HUDEP-2 (cell line): ENCODE measurements around the gene FAM81A.
"Not testable (repeated sequence)": the region's sequence is repeated elsewhere in the genome, so short reads cannot be mapped to it uniquely, and the experiment has no call there.

Experiments used
- DNase-seq, 76 experiments: peaks; one replicate each; lab custom pipeline; 2025; ENCODE audit not compliant: unreplicated experiment in 76 of 76; lab: John Stamatoyannopoulos, UW

The FAM81A gene

DNA sequence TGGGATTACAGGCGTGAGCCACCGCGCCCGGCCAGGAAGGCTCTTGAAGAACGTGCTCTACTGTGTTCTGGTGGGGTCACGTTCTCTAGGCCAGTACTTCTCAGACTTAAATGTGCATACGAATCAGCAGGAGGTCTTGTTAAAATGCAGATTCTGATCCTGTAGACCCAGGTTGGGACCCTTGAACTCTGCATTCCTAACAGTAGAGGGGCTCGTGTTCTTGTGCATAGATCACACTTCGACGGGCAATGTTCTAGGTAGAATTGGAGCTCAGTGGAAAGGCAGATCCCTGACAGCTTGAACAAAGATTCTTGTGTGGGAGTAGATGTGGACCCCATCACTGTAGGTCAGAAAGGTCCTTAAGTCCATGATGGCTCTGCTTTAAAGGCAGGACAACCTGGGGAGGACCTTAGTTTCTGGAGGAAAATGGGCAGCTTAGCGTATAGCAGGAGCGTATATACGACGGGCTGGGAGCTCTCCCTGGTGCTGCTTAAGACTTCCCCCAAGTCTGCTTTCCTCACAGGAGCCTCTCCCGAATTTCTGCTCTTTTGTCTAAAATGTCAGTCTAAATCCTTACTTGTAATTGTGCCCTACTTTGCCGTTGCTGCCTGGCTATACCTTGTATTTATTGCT lies 16.9 kb upstream of the FAM81A start:
- no peak for DNase-seq

- DNase-seq = no peak
Observed at GRCh38 chr15:59424616-59425015, 13.4 kb upstream of the FAM81A start.

DNA sequence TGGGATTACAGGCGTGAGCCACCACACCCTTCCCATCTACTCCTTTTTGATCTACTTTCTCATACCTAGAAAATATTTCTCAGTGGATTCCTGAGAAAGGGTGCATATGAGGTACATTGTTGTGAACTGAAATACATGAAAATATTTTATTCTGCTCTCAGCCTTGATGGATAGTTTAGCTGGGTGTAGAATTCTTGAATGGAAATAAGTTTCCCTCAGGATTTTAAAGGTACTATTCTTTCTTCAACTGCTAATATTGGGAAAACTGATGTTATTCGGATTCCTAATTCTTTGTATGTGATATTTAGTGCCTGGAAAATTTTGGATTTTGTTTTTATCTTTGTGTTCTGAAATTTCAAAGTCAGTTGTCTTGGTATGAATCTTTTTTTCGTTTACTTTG lies 9.1 kb upstream of the FAM81A start:
- not testable (repeated sequence) for DNase-seq

DNA sequence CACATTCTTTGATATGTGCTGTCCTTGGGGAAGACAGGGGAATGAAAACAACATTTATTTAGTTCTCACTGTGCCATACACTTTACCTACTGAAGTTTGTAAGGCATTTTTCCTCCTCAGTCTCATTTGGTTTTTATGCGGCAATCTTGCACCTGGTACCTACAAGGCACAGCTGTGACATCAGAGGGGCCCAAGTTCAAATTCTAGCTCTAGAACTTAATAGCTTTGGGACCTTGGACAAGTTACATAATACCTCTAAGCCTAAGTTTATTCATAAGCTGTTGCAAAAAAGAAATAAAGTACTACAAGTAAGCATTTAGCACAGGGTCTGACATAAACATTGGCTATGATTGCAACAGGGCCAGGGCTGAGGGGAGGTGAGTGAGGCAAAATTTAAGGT lies 5.6 kb upstream of the FAM81A start:
- no peak for DNase-seq

- DNase-seq = no peak
Observed at GRCh38 chr15:59434481-59434880, 3.5 kb upstream of the FAM81A start.

- no peak for DNase-seq
Observed at GRCh38 chr15:59436774-59437141, 1.2 kb upstream of the FAM81A start.

- DNase-seq = no peak
Observed at GRCh38 chr15:59437142-59437816, 707 bp upstream of the FAM81A start.

DNA sequence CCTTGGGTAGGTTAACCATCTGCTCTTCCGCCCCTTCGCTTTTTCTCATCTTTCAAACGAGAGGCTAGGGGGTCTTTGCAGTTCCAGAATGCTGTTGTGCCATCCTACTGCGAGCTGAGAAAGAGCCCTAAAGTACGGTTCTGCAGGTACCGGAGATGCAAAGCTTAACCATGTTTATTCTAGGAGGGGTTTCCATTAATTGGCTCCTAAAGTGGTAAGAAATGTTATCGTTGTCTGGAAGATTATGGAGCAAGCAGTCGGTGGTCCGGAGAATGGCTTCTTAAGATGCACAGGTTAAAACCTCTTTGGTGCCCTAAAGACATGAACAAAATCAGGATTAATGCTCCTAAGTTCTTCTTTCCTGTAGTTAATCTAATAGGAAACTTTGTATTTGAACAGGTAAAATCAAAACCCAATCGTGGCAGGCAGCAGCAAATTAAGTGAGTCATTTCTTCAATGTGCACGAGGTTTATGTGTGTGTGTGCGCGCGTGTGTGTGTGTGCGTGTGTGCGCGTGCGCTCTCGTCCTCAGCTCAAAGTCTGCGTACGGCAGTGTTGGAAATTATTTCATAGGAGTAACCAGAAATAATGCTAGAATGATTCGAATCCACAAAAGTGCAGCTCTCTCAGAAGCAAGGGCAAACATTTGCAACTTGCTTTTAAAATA lies 772 bp downstream of the FAM81A start:
- DNase-seq = peak in 1 of 76 experiments; percentile 2

DNA sequence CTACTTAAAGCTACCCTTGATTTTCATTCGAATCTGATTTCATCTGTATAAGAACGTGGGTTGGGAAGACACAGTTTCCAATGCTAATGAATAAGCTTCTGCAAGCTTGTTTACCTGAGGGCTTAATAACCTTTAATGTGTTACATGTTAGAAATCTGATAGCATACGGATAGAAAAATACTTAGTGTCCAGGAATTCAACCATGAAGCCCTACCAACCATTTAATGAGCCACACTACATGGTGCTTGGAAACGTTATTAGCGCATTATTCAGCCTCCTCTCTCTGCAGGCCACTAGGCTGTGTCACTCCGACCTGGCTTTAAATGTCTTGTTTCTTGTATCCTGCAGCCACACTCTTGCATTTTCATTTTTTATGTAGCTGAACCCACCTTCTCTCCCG lies 1.6 kb downstream of the FAM81A start:
- no peak for DNase-seq

DNA sequence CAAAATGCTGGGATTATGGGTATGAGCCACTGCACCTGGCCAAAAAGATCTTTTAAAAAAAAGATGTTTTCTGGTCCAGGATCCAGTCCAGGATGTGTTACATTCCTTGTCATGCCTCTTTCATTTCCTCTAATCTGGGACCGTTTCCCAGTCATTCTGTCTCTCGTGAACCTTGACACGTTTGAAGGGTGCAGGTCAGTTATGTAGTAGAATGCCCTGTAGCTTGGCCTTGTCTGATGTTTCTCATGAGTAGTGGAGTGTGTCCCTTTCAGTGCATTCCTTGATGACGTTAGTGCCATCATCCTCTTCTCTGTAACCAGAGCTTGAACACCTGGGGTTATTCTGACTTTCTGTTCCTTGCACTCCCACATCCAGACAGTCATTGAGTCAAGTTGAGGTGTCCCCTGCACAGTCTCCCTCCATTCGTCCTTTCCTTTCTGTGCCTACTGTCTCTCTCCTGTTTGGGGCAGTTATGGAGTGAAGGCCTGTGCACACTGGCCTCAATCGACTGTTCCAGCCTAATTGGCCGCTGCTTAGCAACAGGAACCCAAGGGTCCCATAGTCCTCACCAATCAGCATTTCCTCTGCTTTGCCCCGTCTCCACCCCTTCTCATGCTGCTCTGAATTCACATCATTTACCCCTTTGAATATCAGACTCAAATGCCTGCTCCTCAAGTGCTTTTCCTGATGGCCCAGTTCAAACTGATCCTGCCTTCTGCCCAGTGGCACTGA lies 5.5 kb downstream of the FAM81A start:
- DNase-seq = no peak

GRCh38 chr15:59444081-59444835 lies 6.3 kb downstream of the FAM81A start:
- no peak for DNase-seq

DNA sequence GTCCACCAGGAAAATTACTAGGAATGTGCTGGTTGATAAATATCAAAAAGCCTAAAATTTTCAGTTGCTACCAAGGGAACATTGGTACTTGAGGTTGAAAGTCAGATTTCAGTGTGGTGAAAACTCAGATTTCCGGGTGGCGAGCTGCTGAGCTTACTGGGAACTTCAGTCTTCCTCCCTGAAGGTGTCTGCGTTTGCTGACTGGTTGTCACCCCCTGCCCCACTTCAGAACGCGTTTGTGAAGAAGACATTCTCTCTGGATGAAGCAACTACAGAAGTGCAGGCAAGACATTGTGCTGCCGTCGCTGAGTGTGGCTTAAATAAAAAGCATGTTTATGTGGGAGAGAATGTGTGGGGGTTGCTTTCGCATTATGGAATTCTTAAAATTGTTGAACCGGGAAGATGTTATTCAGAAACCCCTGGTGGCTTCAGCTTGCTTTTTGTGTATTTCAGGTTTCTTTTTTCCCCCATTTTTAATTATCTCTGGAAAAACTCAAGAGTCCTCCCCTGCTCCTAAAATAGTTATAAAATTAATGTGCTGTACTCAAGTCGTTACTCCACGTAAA lies 7.1 kb downstream of the FAM81A start:
- no peak for DNase-seq

DNA sequence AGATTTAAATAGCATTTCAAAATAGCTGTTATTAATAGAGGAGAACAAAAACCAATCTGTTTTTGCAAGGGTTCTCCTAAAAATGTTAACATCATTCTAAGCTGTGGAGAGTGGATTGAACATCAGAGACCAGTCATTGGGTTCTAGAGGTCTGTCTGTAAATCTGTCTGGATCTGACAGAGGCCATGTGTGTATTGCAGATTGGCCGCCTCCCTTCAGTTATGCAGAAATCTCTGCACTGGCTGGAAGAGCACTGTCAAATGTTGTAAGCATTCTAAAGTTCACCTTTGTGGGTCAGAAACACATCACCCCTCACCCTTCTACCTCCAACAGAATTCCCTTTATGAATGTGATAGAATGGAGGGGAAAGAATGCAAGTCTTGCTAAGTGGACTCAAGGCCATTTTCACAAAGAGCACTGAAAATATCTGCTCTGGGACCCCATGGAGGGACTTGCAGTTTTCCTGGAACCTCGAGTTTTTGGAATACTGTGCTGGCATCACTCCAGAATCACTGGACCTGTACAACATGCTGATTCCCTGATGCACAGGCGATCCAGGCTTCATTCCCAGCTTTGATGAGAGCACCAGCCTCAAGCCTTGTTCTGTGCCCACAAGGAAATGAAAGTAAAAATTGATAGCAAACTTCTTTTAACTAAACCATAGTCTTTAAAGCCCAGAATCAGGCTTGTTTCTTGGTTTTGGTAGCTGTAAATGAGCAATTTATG lies 8.4 kb downstream of the FAM81A start:
- no peak for DNase-seq

- no peak for DNase-seq
Observed at GRCh38 chr15:59447367-59447766, 9.4 kb downstream of the FAM81A start.

DNA sequence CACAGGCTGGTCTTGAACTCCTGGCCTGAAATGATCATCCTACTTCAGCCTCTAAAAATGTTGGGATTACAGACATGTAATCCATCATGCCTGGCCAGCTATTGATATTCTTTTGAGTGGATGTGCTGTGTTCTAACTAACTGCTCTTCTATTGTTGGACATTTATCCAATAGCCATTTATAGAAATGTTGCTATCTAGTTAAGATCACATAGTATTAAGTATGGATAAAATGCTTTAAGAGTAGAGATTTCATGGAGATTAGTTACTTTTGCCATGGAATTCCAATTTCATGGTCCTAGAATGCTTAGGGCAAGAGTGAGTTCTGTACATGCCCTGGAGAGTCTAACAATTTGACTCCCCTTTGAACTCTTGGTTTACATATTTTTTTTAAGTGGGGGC lies 10.9 kb downstream of the FAM81A start:
- no peak for DNase-seq

GRCh38 chr15:59453474-59454215 lies 15.7 kb downstream of the FAM81A start:
- DNase-seq = no peak

GRCh38 chr15:59456114-59456513 lies 18.1 kb downstream of the FAM81A start:
- no peak for DNase-seq

GRCh38 chr15:59457103-59457502 lies 19.1 kb downstream of the FAM81A start:
- DNase-seq = no peak

DNA sequence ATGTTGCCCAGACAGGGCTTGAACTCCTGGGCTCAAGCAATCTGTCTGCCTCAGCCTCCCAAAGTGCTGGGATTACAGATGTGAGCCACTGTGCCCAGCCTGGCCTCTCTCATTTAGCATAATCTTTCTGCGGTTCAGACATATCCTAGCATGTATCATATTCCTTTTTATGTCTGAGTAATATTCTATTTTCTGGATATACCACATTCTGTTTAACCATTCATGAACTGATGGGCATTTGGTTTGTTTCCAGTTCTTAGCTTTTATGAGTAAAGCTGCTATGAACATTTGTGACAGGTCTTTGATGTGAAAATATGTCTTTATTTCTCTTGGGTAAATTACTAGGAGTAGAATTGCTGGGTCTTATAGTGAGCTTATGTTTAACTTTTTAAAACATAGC lies 23.5 kb downstream of the FAM81A start:
- no peak for DNase-seq
